HCT116 (cell line): ENCODE data around the gene VEPH1. TPM values are rescaled to one million over a fixed set of nuclear protein-coding genes. Genes with fewer than 3 reads are reported as not detected.
A peak's percentile ranks its signal among the peaks of the same experiment; 100 is the strongest.

Experiments used
- ATAC-seq: fragments of 200-7000 bp; cut with Tn5 transposase; 2 replicates; pipeline ENCODE4 v1.9.1; 2020; ENCODE audit warnings: mild to moderate bottlenecking, moderate library complexity
- Bru-seq: library from RNA; stranded (reverse); fragments of 400-500 nt; gene quantifications from one replicate; lab custom pipeline; 2021; lab: Mats Ljungman, UMichigan
- BruChase-seq, 2 experiments: library from RNA; stranded (reverse); fragments of 400-500 nt; gene quantifications; one replicate each; lab custom pipeline; 2021; lab: Mats Ljungman, UMichigan
- BruUV-seq: library from RNA; stranded (reverse); fragments of 400-500 nt; replicated peaks from 2 replicates; lab custom pipeline; 2021; lab: Mats Ljungman, UMichigan
- CTCF ChIA-PET: fragments of 300-600 bp; sonication (Branson Sonifier 250); formaldehyde crosslinking; loops from one replicate; lab custom pipeline; 2021; ENCODE audit warnings: antibody characterized with exemption; lab: Charles Lee
- POLR2A ChIA-PET: fragments of 300-600, 350-600 bp; sonication (Branson Sonifier 250); formaldehyde crosslinking; loops from one replicate; lab custom pipeline; 2021; ENCODE audit warnings: antibody characterized with exemption; lab: Charles Lee
- RAD21 ChIA-PET, 2 experiments: fragments of 300-600 bp; sonication (Branson Sonifier 250); formaldehyde crosslinking; loops; one replicate each; lab custom pipeline; 2023; ENCODE audit warnings: low total read pairs in 2 of 2; ENCODE audit not compliant: uncharacterized antibody in 2 of 2, unreplicated experiment in 2 of 2, low non-redundant PET in 1 of 2; lab: Charles Lee
- DNase-seq: peaks from one replicate; pipeline ENCODE4 v3.0.0-alpha.2; 2010; ENCODE audit warnings: low read depth, low spot score
- H2AFZ ChIP-seq: fragments of 200-600 bp; shearing (Covaris generic), sonication (generic); 2 replicates; pipeline ENCODE4 v1.6.1; 2017; ENCODE audit warnings: low read depth, mixed run types, mixed read lengths, antibody characterized with exemption, low read length; ENCODE audit not compliant: poor library complexity, severe bottlenecking
- H3K27ac ChIP-seq: 2 replicates; pipeline ENCODE4 v1.5.1; 2012; ENCODE audit warnings: low read depth, low read length
- H3K27me3 ChIP-seq: fragments of 200-600 bp; sonication (generic); 2 replicates; pipeline ENCODE4 v1.6.1; 2016; ENCODE audit warnings: mixed run types, low read length, mixed read lengths; ENCODE audit not compliant: insufficient read depth
- H3K36me3 ChIP-seq, 2 experiments: fragments of 200-500 bp in 1 of 2; fragments of 200-600 bp in 1 of 2; sonication (Bioruptor generic) in 1 of 2; sonication (generic) in 1 of 2; 2 replicates each; pipeline versions ENCODE4 v1.5.1 to v1.6.1; 2014 to 2016; ENCODE audit warnings: low read length in 2 of 2, inconsistent platforms in 1 of 2, mixed read lengths in 1 of 2, mixed run types in 1 of 2; ENCODE audit not compliant: insufficient read depth in 2 of 2, control insufficient read depth in 1 of 2
- H3K4me1 ChIP-seq, 2 experiments: fragments of 200-600 bp in 1 of 2; sonication (generic) in 1 of 2; 2 replicates each; pipeline versions ENCODE4 v1.5.1 to v1.6.1; 2012 to 2017; ENCODE audit warnings: low read length in 2 of 2, inconsistent platforms in 1 of 2, mild to moderate bottlenecking in 1 of 2, mixed read lengths in 1 of 2, mixed run types in 1 of 2, moderate library complexity in 1 of 2; ENCODE audit not compliant: insufficient read depth in 2 of 2, control insufficient read depth in 1 of 2
- H3K4me2 ChIP-seq: fragments of 200-600 bp; sonication (generic); 2 replicates; pipeline ENCODE4 v1.6.1; 2017; ENCODE audit warnings: mixed run types, low read length, mixed read lengths
- H3K4me3 ChIP-seq, 2 experiments: fragments of 200-600 bp in 1 of 2; sonication (generic) in 1 of 2; replicated peaks in 1 of 2; 2 replicates each; pipeline ENCODE4 v1.5.1; 2011 to 2016; ENCODE audit warnings: low read length in 2 of 2, control low read depth in 1 of 2, low read depth in 1 of 2, mild to moderate bottlenecking in 1 of 2, mixed read lengths in 1 of 2, mixed run types in 1 of 2
- H3K79me2 ChIP-seq: fragments of 200-600 bp; sonication (generic); 2 replicates; pipeline ENCODE4 v1.6.1; 2017; ENCODE audit warnings: mild to moderate bottlenecking, mixed run types, low read length, moderate library complexity, mixed read lengths; ENCODE audit not compliant: insufficient read depth
- H3K9ac ChIP-seq: fragments of 200-600 bp; sonication (generic); 2 replicates; pipeline ENCODE4 v1.6.1; 2016; ENCODE audit warnings: low read length, mixed read lengths
- H3K9me2 ChIP-seq: fragments of 200-600 bp; sonication (generic), shearing (Covaris generic); 2 replicates; pipeline ENCODE4 v1.6.1; 2017; ENCODE audit warnings: mixed run types, mild to moderate bottlenecking, moderate library complexity; ENCODE audit not compliant: insufficient read depth
- H3K9me3 ChIP-seq, 2 experiments: fragments of 200-500 bp in 1 of 2; fragments of 200-600 bp in 1 of 2; sonication (Bioruptor generic) in 1 of 2; sonication (generic) in 1 of 2; 2 replicates each; pipeline ENCODE4 v1.6.1; 2014 to 2017; ENCODE audit warnings: low read length in 2 of 2, mixed read lengths in 2 of 2, inconsistent platforms in 1 of 2, low read depth in 1 of 2, mild to moderate bottlenecking in 1 of 2, mixed run types in 1 of 2, moderate library complexity in 1 of 2; ENCODE audit not compliant: control insufficient read depth in 1 of 2, insufficient read depth in 1 of 2
- H4K20me1 ChIP-seq: fragments of 200-600 bp; sonication (generic), shearing (Covaris generic); 2 replicates; pipeline ENCODE4 v1.6.1; 2017; ENCODE audit warnings: mixed run types, mild to moderate bottlenecking, moderate library complexity; ENCODE audit not compliant: insufficient read depth
- CBX3 ChIP-seq: IDR thresholded peaks from 2 replicates; pipeline ENCODE4 v1.6.1; 2012; ENCODE audit warnings: low read depth
- CEBPB ChIP-seq: IDR thresholded peaks from 2 replicates; pipeline ENCODE4 v1.6.1; 2012; ENCODE audit warnings: low read depth
- EGR1 ChIP-seq: IDR thresholded peaks from 2 replicates; pipeline ENCODE4 v1.6.1; 2012; ENCODE audit warnings: low read depth
- EZH2phosphoT487 ChIP-seq: fragments of 200-600 bp; IDR thresholded peaks from 2 replicates; pipeline ENCODE4 v1.6.1; 2018; ENCODE audit warnings: antibody characterized with exemption, borderline replicate concordance
- FOSL1 ChIP-seq: IDR thresholded peaks from 2 replicates; pipeline ENCODE4 v1.6.1; 2012; ENCODE audit warnings: low read depth
- POLR2A ChIP-seq: IDR thresholded peaks from 2 replicates; pipeline ENCODE4 v1.7.0; 2011; ENCODE audit warnings: borderline replicate concordance; ENCODE audit not compliant: insufficient read depth, insufficient read length; ENCODE audit errors: extremely low read depth
- RAD21 ChIP-seq: IDR thresholded peaks from 2 replicates; pipeline ENCODE4 v1.6.1; 2012; ENCODE audit warnings: low read depth, mild to moderate bottlenecking
- SP1 ChIP-seq: IDR thresholded peaks from 2 replicates; pipeline ENCODE4 v1.6.1; 2012; ENCODE audit warnings: low read depth
- SRF ChIP-seq: IDR thresholded peaks from 2 replicates; pipeline ENCODE4 v1.6.1; 2012; ENCODE audit warnings: low read depth
- TCF7L2 ChIP-seq: IDR thresholded peaks from 2 replicates; pipeline ENCODE4 v1.7.0; 2011; ENCODE audit warnings: borderline replicate concordance, inconsistent platforms; ENCODE audit not compliant: insufficient read depth, insufficient read length; ENCODE audit errors: extremely low read depth
- intact Hi-C: fragments of 100-400 bp; cut with micrococcal nuclease; formaldehyde crosslinking; loops from 2 replicates; pipeline ENCODE4 v1.10.0; 2022
- long read RNA-seq: library from polyadenylated mRNA; unstranded; transcript quantifications from one replicate; pipeline ENCODE4 v2.0.0, GENCODE V29; 2021; ENCODE audit not compliant: unreplicated experiment
- polyA plus RNA-seq: library from polyadenylated mRNA; unstranded; fragments of >200 nt; gene quantifications from 2 replicates; pipeline ENCODE4 v1.2.1, GENCODE V29; 2012; ENCODE audit warnings: missing spikeins
- total RNA-seq: library from RNA; stranded (reverse); gene quantifications from one replicate; pipeline ENCODE4 v1.2.1, GENCODE V29; 2021; ENCODE audit not compliant: unreplicated experiment
- TF ChIP-seq, protein P1 (sequence below): IDR thresholded peaks from 2 replicates; pipeline ENCODE4 v1.6.1; 2012
- TF ChIP-seq, protein P2 (sequence below): IDR thresholded peaks from 2 replicates; pipeline ENCODE4 v1.6.1; 2012
- TF ChIP-seq, protein P3 (sequence below), 3 experiments: fragments of 200-600 bp in 1 of 3; sonication (generic) in 1 of 3; IDR thresholded peaks in 2 of 3; conservative IDR thresholded peaks in 1 of 3; 2 replicates each; pipeline ENCODE4 v1.5.1; 2012 to 2017; ENCODE audit warnings: low read depth in 2 of 3, low read length in 2 of 3, antibody characterized with exemption in 1 of 3, borderline replicate concordance in 1 of 3, control low read depth in 1 of 3, mild to moderate bottlenecking in 1 of 3, mixed read lengths in 1 of 3, mixed run types in 1 of 3, moderate library complexity in 1 of 3; ENCODE audit not compliant: insufficient read depth in 1 of 3

VEPH1 gene
- 4.9 TPM for total RNA-seq
- 0.45 and 1.0 TPM in 2 replicates for polyA plus RNA-seq
- percentile 27 among the genes with signal in this experiment for Bru-seq, nascent RNA
- percentile 18 among the genes with signal in this experiment for BruChase-seq, experiment 1, labeled RNA remaining after a 6-hour chase
- BruChase-seq, experiment 2, labeled RNA remaining after a 2-hour chase, result percentile 19 among the genes with signal in this experiment
- long read RNA-seq, partial matches to known transcripts, result 1 of 3 reads
- long read RNA-seq, other reads (novel, unspliced or antisense), result 1 of 3 reads

DNA sequence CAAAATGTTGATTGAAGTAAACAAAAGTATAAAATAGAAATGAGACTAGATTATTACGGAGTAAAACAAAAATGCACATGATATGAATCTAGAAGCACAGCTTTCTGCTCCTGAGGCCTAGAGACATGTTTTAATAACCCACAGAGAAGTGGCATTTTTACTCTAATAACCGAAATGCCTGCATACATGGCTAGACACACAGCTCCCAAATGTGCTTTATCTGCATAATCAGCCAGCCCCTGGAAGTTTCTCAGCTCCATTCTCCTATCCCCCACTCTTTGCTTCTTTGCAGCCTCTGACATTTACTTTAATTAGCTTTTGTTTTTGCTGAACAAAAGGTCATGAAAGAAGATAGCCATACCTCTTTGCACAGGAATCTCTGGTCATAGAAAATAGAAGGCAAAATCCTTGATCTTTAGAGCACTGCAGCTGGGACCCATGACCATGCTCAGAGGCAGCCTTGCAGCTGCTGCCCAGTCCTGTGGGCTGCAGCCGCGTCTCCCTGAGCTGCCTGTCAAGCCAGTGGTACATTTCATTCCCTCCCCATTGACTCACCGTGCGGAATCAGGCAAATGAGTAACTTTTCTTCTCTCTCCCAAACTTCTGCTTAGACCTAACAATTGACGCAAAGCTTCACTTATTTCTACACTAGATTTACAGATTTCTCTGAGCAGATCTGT lies at the start of gene VEPH1:
Gene VEPH1 (minus strand): TSS at position 501 of the 680 bp plus-strand sequence. CDS start 8,067 bp downstream, outside the sequence.
- Histone ChIP-seq H3K4me3 (no peak within 1 kb of the TSS), H3K27me3 (no peaks in the 10 kb centered on the region), H3K4me2 (no peak within 1 kb of the TSS), H4K20me1 (no peaks in the 10 kb centered on the region), H3K9me2 (no peaks in the 10 kb centered on the region), H2AFZ (no peak within 1 kb of the TSS), H3K4me1 (peaks cover 5 to 24% of the 10 kb centered on the region in 2 experiments; a peak in 3 of 4 replicates), H3K36me3 (no peaks in the 10 kb centered on the region), H3K9ac (no peak within 1 kb of the TSS), H3K27ac (no peak within 1 kb of the TSS), H3K79me2 (no peaks in the 10 kb centered on the region), H3K9me3 (no peaks in the 10 kb centered on the region)
- no TSS peak for BruUV-seq
- ChIA-PET CTCF (interaction anchor here (1.0 kb wide), 2 partner anchors 29 to 70 kb away, joined by 3 read pairs; no protein-coding TSS in a partner anchor), POLR2A (no interaction called here), RAD21 (no interaction called here)
- no peak for ATAC-seq
- TF ChIP-seq EZH2phosphoT487 (no peak), SRF (no peak), FOSL1 (no peak), EGR1 (no peak), POLR2A (no peak), CEBPB (no peak), TCF7L2 (no peak), RAD21 (no peak), SP1 (no peak), CBX3 (no peak)
- TF ChIP-seq, protein P1, sequence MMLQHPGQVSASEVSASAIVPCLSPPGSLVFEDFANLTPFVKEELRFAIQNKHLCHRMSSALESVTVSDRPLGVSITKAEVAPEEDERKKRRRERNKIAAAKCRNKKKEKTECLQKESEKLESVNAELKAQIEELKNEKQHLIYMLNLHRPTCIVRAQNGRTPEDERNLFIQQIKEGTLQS, result no peak
- TF ChIP-seq, protein P2, sequence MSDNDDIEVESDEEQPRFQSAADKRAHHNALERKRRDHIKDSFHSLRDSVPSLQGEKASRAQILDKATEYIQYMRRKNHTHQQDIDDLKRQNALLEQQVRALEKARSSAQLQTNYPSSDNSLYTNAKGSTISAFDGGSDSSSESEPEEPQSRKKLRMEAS, result no peak
- TF ChIP-seq, protein P3, sequence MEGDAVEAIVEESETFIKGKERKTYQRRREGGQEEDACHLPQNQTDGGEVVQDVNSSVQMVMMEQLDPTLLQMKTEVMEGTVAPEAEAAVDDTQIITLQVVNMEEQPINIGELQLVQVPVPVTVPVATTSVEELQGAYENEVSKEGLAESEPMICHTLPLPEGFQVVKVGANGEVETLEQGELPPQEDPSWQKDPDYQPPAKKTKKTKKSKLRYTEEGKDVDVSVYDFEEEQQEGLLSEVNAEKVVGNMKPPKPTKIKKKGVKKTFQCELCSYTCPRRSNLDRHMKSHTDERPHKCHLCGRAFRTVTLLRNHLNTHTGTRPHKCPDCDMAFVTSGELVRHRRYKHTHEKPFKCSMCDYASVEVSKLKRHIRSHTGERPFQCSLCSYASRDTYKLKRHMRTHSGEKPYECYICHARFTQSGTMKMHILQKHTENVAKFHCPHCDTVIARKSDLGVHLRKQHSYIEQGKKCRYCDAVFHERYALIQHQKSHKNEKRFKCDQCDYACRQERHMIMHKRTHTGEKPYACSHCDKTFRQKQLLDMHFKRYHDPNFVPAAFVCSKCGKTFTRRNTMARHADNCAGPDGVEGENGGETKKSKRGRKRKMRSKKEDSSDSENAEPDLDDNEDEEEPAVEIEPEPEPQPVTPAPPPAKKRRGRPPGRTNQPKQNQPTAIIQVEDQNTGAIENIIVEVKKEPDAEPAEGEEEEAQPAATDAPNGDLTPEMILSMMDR (IDR thresholded peaks at IDR 0.05 in 2 of 3, conservative IDR thresholded peaks at IDR 0.05 in 1 of 3; ENCODE audit: borderline replicate concordance in 1 of 3, insufficient read depth in 1 of 3, low read depth in 2 of 3, low read length in 2 of 3), result no peak
- no peak for DNase-seq
- intact Hi-C loops, result no loop called here
